Subcutaneous adipose tissue (tissue), 4 donors: ENCODE measurements around the gene DOCK4. TPM values are rescaled to one million over a fixed set of nuclear protein-coding genes. Genes with fewer than 3 reads are reported as not detected.

Experiments used
- CTCF ChIP-seq: fragments of 450-650 bp; IDR thresholded peaks from one replicate; pipeline ENCODE4 v1.5.1; 2016; ENCODE audit warnings: low read depth, mild to moderate bottlenecking, control low read depth, antibody characterized with exemption, moderate library complexity
- total RNA-seq, 4 donors: library from RNA; depleted of rRNA; stranded (reverse); fragments of >200 nt; gene quantifications; one replicate each; pipeline ENCODE4 v1.1.0, GENCODE V29; 2016

The DOCK4 gene
- total RNA-seq, 4 donors from 2014 or later, result 44.3 to 59.3 (median 52.5) TPM

GRCh38 chr7:112137141-112138101 lies 68.8 kb downstream of the DOCK4 start:
- no peak for TF ChIP-seq CTCF

- no peak for TF ChIP-seq CTCF
These were observed 69.8 kb downstream of the DOCK4 start for GRCh38 chr7:112136271-112137008.

- no peak for TF ChIP-seq CTCF
These were observed 70.4 kb downstream of the DOCK4 start for GRCh38 chr7:112135815-112136214.

- TF ChIP-seq CTCF, result no peak
These were observed 72.2 kb downstream of the DOCK4 start for GRCh38 chr7:112134039-112134438.

- no peak for TF ChIP-seq CTCF
These were observed 72.9 kb downstream of the DOCK4 start for GRCh38 chr7:112133328-112133727.

- TF ChIP-seq CTCF, result no peak
These were observed 74.0 kb downstream of the DOCK4 start for GRCh38 chr7:112132051-112132694.
